Adipose tissue (tissue), 3 donors: ENCODE measurements around the gene CCDC102B. TPM values are rescaled to one million over a fixed set of nuclear protein-coding genes. Genes with fewer than 3 reads are reported as not detected.
"Not testable (repeated sequence)": the region's sequence is repeated elsewhere in the genome, so short reads cannot be mapped to it uniquely, and the experiment has no call there.

ENCODE experiments used
- H3K27ac ChIP-seq: one replicate; pipeline ENCODE4 v1.5.1; 2013; ENCODE audit warnings: low read depth, low read length
- WGBS, 3 donors: extraction: QIAGEN DNeasy Blood & Tissue Kit; methylation state at CpG; one replicate each; pipeline ENCODE4 v1.1.7; 2013; 5-methylcytosine and 5-hydroxymethylcytosine counted together
- polyA plus RNA-seq, 3 donors: library from polyadenylated mRNA; stranded (reverse); fragments of 200-250 nt; gene quantifications; one replicate each; pipeline ENCODE4 v1.2.3, GENCODE V29; 2013
- donor health status: healthy with polysubstance abuse.
- donor health status: Bipolar disorder and iron deficiency.
- donor health status: healthy.

CCDC102B gene
- polyA plus RNA-seq, 3 donors: 0.75 to 12.3 (median 4.9) TPM

DNA sequence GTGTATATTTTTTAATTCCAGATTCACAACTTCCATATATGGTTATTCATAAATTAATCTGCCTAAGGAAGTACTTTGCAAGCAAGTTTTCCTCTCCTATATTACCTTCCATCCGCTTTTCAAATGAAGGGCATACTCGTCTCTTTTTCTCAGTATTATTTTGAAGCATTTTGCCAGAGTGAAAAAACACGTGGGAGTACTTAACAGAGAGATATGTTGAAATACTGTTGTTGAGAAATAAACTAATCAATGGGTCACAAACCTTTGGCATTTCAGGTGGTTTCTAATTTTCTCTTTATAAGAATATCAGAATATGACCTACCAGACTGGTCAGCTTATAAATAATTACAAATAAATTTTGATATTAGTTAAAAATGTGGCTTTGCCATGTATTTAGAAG is 67.6 kb downstream of the CCDC102B start:
- H3K27ac ChIP-seq: no peak overlapping the region
- WGBS, 3 donors: 65 to 77% (median 67%) methylated on average over 3 of the region's 3 CpGs

DNA sequence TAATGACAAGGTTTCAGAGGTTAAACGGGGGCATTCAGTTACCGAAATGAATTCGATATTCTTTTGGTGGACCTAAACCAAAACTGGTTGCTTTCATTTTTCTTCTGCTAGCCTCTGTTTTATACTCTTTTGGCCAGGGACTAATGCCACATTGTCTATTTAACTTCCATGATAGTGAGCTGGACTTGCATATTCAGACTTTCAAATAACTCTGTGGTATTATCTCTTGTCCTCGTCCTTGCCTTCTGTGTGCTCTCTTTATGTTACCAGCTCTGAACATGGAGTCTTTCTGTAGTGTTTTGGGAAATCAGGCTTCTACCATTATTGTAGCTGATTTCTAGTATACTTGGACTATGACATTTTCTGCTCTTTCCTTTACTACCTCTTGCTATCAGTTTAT is 75.1 kb downstream of the CCDC102B start:
- 85 to 90% (median 88%) methylated on average over 4 of the region's 4 CpGs for WGBS, 3 donors
- no peak overlapping the region for H3K27ac ChIP-seq

DNA sequence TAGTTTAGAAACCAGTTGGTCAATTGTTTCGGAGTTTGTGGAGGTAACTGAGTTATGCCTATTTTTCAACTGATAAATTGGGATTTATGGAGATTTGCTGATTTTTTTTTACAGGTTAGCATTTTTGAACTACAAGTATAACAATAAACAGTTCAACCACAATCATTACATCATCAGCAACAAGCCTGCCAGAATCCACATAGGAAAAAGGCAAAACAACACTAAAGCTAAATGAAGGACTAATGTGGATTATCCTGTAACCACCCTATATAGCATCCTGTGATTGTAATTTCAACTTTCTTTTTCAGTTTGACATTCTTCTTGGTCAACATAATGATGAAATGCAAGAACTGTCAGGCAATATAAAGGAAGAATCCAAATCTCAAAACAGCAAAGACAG is 76.5 kb downstream of the CCDC102B start:
- 64 to 92% (median 80%) methylated on average over 1 of the region's 1 CpG for WGBS, 3 donors
- no peak overlapping the region for H3K27ac ChIP-seq

DNA sequence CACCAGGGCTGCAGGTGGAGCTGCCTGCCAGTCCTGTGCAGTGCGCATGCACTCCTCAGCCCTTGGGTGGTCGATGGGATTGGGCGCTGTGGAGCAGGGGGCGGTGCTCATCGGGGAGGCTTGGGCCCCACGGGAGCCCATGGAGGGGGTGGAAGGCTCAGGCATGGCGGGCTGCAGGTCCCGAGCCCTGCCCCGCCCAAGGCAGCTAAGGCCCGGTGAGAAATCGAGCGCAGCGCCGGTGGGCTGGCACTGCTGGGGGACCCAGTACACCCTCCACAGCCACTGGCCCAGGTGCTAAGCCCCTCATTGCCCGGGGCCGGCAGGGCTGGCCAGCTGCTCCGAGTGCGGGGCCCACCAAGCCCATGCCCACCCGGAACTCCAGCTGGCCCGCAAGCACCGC is 82.1 kb downstream of the CCDC102B start:
- WGBS, 3 donors: 93 to 95% (median 93%) methylated on average over 20 to 21 of the region's 21 CpGs
- H3K27ac ChIP-seq: not testable (repeated sequence)

DNA sequence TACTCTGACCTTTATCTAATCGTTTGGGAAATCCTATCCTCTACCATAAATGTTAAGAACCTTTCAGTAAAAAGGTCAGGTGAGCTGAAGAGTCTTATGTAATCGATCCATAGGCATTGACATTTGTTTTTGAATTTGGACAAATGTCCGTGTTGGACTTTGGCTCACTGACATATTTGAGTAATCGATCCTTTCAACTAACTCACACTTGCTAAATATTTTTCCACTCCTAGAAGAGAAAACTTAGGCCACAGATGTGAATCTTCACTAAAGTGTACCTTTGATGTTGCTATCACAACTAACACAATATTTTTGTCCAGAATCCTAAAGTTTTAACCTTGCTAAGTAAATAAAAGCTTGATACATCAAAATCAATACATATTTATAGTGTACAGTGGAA is 89.5 kb downstream of the CCDC102B start:
- 43 to 76% (median 74%) methylated on average over 4 of the region's 4 CpGs for WGBS, 3 donors
- no peak overlapping the region for H3K27ac ChIP-seq

DNA sequence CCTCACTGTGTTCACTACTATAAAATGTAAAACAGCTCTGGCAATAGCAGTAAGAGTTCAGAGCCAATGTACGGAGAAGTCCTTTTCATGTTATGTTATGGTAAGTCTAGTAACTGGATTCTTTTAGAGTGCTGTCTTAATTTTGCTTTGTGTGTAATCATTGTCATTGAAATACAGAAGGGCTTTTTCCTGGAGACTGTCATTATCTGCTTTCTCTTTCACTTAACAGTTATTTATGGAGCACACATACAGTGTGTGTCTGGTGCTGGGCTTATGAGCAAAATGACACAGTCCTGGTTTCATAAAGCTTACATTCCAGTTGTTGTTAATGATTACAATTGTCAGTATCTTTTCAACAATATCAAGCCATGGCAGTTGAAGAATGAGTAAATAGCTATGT is 95.5 kb downstream of the CCDC102B start:
- H3K27ac ChIP-seq: no peak overlapping the region
- WGBS, 3 donors: 90 to 92% (median 91%) methylated on average over 1 of the region's 1 CpG

DNA sequence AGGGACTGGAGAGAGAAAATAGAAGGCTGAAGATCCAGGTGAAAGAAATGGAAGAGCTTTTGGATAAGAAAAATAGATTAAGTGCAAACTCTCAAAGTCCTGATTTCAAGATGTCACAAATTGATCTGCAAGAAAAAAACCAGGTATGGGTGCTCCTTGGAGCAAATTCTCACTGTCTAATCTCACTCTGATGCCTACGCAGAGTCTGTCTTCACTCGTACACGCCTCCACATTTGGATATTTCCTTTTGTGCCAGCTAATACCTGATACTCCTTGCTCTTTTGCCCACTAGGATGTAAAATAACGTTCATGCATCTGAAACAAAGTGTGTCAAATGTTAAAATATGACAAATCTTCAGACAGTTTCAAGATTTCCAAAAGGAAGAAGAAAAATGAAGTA is 99.4 kb downstream of the CCDC102B start:
- WGBS, 3 donors: 76 to 84% (median 78%) methylated on average over 4 of the region's 4 CpGs
- no peak overlapping the region for H3K27ac ChIP-seq

DNA sequence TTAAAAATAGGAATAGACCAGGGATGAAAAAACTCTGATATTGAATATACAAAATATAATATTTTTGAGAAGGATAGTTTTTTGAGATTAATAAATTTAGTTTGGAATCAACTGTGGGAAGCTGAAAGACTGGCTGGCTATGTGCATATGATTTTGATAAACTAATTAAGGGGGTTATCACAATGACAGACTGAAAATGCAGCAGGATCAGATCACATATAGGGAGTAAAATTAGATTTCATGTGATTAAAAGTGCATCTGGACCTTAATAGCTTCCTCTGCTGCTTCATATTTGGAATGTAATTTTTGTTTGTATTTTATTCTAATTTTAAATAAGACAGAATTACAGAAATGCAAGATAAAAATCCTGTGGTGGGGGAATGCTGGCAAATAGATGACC is 111.7 kb downstream of the CCDC102B start:
- no peak overlapping the region for H3K27ac ChIP-seq

DNA sequence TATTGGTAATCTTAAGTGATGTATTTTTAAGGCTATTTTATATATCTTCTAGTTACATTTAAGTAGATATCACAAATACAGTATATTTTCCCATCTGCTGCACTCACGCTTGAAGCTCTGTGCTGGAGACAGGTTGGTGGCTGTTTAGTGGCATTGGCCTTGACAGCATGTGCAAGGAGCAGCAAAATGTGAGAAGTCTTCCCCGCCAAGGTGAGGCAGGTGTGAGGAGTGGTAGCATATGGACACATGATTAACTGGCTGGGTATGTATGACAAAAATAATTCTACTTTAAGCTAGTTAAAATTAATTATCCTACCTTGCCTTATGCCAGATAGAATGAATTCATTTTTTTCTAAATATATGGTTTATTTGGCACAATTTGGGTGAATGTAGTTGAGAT is 117.2 kb downstream of the CCDC102B start:
- no peak overlapping the region for H3K27ac ChIP-seq
- 81 to 97% (median 96%) methylated on average over 2 of the region's 2 CpGs for WGBS, 3 donors

DNA sequence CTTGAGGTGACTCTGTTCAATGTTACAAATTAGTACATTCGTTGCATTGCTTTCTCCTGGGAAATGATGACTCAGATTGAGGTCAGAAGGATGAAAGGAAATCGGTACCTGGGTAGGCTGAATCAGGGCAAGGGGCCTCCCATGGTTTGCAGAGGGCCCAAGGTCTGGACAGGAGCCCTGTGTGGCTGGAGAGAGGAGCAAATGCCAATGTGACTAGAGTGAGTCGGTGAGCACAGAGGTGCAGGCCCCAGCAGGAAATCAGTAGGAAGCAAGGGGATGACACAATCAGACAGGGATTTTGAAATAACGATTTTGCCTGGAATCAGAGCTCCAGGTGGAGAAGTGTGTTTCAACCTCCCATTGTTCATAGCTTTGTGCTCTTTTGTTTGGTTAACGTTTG is 118.9 kb downstream of the CCDC102B start:
- 58 to 73% (median 65%) methylated on average over 5 of the region's 5 CpGs for WGBS, 3 donors
- H3K27ac ChIP-seq: no peak overlapping the region

DNA sequence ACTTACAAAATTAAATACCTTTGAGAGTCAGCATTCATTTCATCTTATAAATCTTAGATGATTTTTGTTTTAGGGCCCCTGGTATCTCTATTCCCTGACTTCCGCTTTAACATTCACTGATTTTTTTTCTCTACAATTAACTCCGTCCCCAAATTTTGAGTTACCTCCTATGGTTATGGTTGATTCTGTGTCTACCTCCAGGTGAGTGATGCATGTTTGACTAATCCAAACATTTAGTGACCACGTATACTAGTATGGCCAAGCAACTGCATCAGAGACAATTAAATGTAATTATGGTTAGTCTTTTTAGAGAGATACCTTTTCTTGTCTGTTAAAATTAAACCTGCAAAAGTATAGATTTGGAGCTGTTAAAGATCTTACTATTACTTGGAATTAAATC is 120.3 kb downstream of the CCDC102B start:
- 88 to 93% (median 92%) methylated on average over 3 of the region's 3 CpGs for WGBS, 3 donors
- no peak overlapping the region for H3K27ac ChIP-seq

DNA sequence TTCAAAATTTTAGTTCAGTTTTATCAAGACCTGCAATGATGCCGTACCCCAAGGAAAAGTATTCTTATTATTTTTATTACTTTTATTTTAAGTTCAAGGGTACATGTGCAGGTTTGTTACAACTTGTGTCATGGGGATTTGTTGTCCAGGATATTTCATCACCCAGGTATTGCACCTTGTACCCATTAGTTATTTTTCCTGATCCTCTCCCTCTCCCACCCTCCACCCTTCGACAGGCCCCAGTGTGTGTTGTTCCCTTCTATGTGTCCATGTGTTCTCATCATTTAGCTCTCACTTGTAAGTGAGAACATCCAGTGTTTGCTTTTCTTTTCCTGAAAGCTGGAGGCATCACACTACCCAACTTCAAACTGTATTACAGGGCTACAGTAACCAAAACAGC is 122.0 kb downstream of the CCDC102B start:
- WGBS, 3 donors: 83 to 92% (median 84%) methylated on average over 2 of the region's 2 CpGs
- no peak overlapping the region for H3K27ac ChIP-seq

DNA sequence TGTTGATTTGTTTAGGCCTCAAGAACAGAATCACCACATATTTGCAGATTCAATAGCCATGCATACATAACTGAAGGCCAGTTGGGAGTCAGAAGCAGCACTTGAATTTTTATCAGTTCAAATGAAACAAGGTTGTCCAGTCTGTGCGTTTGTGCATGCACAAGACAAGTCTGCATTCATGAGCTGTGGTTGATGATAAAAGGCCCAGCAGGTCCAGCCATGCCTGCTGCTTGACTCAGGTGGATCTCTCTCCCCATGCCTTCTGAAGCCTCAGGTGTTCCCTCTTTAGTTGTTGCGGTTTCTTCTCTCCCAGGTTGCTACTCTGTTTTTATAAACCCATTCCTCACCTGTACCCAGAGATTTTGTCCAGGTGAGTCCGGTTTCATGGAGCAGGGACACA is 124.5 kb downstream of the CCDC102B start:
- no peak overlapping the region for H3K27ac ChIP-seq
- 71 to 86% (median 85%) methylated on average over 3 of the region's 3 CpGs for WGBS, 3 donors

DNA sequence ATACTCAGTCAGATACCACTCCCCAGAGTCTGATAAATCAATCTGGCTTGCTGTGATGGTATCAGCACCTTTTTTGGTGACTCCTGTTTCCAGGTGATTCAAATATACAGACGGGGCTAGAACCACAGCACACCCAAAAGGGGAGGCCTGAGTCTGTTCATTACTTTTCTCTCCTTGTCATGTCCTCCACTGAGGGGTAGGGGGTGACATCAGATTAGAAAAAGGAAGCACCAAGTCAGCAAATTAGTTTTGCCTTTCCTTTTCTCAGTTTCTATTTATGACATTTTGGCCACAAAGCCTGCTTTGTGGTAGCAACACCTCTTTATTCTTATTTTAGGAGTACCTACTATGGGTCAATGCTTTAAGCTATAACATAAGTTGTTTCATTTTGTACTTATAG is 127.4 kb downstream of the CCDC102B start:
- 10 to 25% (median 21%) methylated on average over 1 of the region's 1 CpG for WGBS, 3 donors
- no peak overlapping the region for H3K27ac ChIP-seq

DNA sequence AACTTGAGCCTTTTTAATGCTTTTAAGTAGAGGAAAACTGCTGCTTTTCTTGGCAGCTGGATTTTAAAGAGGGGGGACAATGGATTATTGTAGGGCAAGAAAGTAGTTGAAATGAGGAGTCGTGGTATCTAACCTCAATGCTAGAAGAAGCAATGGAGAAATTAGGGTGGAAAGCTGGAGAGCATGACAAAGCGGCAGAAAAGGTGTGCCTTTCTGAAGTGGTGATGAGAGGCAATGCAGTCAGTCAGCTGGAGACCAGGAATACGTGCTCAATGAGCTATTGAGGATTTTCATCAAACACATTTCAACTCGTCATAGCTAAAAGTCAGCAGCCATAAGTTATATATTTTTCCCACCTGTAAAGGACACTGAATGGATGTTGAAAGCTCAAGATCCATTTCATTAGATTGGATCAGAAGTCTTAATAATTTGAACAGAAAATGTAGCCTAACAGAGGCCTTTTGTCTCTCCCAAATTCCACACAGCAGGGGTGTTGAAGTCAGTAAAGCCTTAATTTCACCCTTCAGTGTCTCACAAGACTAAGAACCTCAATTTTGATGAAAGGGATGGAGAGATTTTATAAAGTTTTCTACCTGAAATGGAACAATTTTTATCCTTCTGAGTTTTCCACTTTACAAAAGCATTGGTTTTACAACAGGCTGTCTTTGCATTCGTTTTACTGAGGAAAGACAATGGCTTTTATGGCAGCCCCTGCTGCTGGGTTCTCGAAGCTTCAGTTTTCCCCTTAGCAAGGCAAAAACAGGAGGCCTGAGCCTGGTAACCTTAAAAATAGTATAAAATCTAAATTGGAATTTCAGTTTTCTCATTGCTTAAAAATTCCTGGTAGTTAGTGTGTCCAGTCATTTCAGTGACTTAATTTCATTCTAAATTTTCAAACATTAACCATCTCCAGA is 131.1 kb downstream of the CCDC102B start:
- 61 to 83% (median 80%) methylated on average over 6 of the region's 6 CpGs for WGBS, 3 donors

DNA sequence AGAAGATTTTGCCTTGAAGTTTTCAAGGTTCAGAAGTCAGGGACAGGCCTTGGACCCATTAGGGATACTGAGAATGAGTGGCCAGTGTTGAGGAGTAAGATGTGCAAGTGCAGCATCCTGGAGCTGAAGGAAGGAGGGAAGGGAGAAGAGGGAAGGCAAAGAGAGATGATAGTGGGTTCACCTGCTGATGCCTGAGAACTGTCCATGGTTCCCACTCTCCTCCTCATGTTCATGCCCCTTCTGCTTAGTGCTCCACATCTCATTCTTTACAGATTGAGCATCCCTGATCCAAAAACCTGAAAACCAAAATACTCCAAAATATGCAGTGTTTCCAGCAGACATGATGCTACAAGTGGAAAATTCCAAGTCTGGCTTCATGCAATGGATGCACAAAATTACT is 137.8 kb downstream of the CCDC102B start:
- no peak overlapping the region for H3K27ac ChIP-seq

More for the DNA sequence above, 131.1 kb downstream of the CCDC102B start:
- H3K27ac ChIP-seq: no peak overlapping the region

DNA sequence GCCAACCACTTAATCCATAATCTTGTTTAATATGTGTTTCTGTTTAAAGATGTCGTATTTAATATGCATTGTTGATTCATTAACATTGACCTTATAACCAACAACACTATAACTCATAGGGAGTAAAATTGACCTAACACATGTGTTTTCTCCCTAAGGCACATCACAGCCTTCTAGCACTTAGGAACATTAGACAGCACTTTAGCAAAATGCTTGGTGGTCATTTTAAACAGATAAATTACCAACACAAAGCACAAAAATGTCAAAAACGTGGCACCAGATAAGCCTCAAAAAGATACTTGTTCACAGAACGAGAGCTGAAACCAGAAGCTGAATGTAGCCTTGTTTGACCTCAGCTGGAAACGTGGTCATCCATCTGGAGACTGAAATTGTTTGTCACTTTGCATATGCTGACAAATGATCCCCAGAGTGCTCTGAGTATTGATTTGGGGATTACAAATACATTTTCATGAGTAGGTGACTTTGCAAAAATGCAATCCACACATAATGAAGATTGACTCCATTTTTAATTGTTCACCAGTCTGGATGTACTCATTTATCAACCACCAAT is 139.2 kb downstream of the CCDC102B start:
- no peak overlapping the region for H3K27ac ChIP-seq
- 17 to 54% (median 51%) methylated on average over 4 of the region's 4 CpGs for WGBS, 3 donors

DNA sequence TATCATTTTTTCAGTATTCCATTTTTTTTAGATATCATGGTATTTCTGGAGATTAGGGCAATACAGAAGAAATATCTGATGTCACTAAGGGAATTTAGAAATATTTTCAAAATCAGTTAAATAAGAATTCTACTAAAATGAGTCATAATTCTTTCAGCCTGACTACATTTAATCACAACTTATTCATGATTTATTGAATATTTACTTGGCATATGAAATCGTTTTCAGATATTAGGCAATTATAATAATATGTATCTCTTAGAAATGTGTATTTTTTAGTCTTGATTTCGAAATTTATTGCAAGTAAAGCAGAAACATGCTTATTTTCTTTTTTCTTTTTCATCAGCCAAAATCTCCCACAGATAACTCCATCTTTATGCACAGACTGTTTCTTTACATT is 142.2 kb downstream of the CCDC102B start:
- WGBS, 3 donors: 37 to 47% (median 40%) methylated on average over 2 of the region's 2 CpGs
- no peak overlapping the region for H3K27ac ChIP-seq

DNA sequence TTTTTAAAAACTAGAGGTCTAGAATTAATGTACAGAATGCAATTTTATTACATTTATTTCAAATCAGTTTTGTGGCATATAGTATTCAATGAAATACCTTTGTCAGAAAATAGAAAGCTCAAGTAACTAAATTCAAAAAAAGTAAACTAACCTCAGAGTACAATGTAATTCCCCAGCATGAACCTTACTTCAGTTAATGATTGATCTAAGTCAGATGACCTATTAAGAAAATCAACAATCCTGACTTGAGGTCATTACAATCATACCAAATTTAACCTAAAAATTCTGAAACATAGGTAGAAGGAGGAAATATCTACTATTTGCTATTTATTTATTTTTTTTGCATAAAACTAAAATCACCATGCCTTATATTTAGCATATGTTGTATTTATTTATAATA is 142.9 kb downstream of the CCDC102B start:
- no peak overlapping the region for H3K27ac ChIP-seq

DNA sequence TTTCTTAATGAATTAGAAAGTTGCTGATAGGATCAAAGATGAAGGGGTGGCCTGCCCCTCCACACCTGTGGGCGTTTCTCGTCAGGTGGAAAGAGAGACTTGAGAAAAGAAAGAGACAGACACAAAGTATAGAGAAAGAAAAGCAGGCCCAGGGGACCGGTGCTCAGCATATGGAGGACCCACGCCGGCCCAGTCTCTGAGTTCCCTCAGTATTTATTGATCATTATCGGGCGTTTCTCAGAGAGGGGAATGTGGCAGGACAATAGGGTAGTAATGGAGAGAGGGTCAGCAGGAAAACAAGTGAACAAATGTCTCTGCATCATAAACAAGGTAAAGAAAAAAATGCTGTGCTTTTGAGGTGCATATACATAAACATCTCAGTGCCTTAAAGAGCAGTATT is 144.3 kb downstream of the CCDC102B start:
- 55 to 71% (median 68%) methylated on average over 7 of the region's 7 CpGs for WGBS, 3 donors
- H3K27ac ChIP-seq: no peak overlapping the region
